Duodenal mucosa (tissue), 2 donors: ENCODE measurements around the gene B3GLCT.
A peak's percentile ranks its signal among the peaks of the same experiment; 100 is the strongest.

ENCODE experiments used
- H3K27ac ChIP-seq: one replicate; pipeline ENCODE4 v1.7.0; 2013; ENCODE audit warnings: low read depth, low read length
- H3K27me3 ChIP-seq, 2 donors: one replicate each; pipeline ENCODE4 v1.7.0; 2013; ENCODE audit warnings: low read length in 2 of 2, control low read depth in 1 of 2; ENCODE audit not compliant: insufficient read depth in 2 of 2, control insufficient read depth in 1 of 2
- H3K36me3 ChIP-seq, 2 donors: one replicate each; pipeline ENCODE4 v1.7.0; 2013; ENCODE audit warnings: low read length in 2 of 2, control low read depth in 1 of 2; ENCODE audit not compliant: insufficient read depth in 2 of 2, control insufficient read depth in 1 of 2
- H3K4me1 ChIP-seq, 2 donors: one replicate each; pipeline ENCODE4 v1.7.0; 2013; ENCODE audit warnings: low read length in 2 of 2, control low read depth in 1 of 2; ENCODE audit not compliant: insufficient read depth in 2 of 2, control insufficient read depth in 1 of 2
- H3K4me3 ChIP-seq, 2 donors: one replicate each; pipeline ENCODE4 v1.7.0; 2013; ENCODE audit warnings: low read length in 2 of 2, low read depth in 1 of 2
- H3K9ac ChIP-seq, 2 donors: one replicate each; pipeline ENCODE4 v1.7.0; 2013; ENCODE audit warnings: low read length in 2 of 2, low read depth in 1 of 2
- H3K9me3 ChIP-seq, 2 donors: one replicate each; pipeline ENCODE4 v1.7.0; 2013; ENCODE audit warnings: low read length in 2 of 2, control low read depth in 1 of 2; ENCODE audit not compliant: control insufficient read depth in 1 of 2

Gene B3GLCT

DNA sequence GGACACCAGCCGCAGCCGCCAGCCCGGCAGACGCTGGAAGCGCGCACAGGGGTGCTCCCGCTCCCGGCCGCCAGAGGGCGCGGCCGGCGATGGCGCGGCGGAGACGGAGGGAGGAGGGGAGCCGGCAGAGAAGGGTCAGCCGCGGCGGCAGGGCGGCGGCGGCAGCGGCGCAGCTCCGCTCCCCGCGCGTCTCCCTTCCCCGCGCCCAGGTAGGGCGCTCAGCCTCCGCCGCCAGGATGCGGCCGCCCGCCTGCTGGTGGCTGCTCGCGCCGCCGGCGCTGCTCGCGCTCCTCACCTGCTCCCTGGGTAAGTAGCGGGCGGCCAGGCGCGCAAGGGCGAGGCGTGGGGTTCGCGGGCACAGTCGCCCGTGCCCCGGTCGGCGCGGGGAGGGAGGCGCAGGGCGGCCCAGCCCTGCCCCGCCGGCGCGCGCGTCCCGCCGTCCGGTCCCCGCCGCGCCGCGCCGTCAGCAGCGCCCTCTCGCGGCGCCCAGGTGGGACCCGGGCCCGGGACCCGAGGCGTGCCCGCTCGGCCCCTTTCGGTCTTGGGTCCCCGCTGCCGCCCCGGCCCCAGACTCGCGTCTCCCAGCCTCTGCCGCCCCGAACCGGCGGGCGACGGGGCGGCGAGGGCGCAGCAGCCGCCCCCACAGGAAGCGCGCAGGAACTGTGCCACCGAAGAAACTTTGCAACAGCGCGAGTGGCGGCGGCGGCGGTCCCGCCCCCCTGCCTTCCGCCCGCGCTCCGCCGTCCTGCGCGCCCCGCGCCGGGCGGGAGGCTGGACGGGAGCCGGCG, at the start of gene B3GLCT:
B3GLCT (plus strand) TSS at position 127 of the 788 bp plus-strand sequence; CDS start at position 237, 110 bp downstream.
- peak within 1 kb of the TSS; percentile 95 for H3K27ac ChIP-seq
- H3K4me3 ChIP-seq = peak within 1 kb of the TSS; percentile 76 to 78
- no peaks in the 10 kb centered on the region for H3K36me3 ChIP-seq
- peak within 1 kb of the TSS; percentile 69 to 71 for H3K9ac ChIP-seq
- peaks cover 6 to 14% of the 10 kb centered on the region in 2 donors for H3K4me1 ChIP-seq
- H3K9me3 ChIP-seq = no peaks in the 10 kb centered on the region
- no peaks in the 10 kb centered on the region for H3K27me3 ChIP-seq

- Histone ChIP-seq H3K27me3 (no peaks in the 10 kb centered on the region), H3K4me1 (no peaks in the 10 kb centered on the region), H3K36me3 (peaks cover 48 to 82% of the 10 kb centered on the region in 2 donors), H3K9me3 (no peaks in the 10 kb centered on the region), H3K4me3 (no peak overlapping the region), H3K9ac (no peak overlapping the region), H3K27ac (no peak overlapping the region)
Measured at GRCh38 chr13:31150315-31150985, 49.3 kb upstream of the B3GLCT start.

- Histone ChIP-seq H3K9ac (no peak overlapping the region), H3K36me3 (peaks cover 40 to 86% of the 10 kb centered on the region in 2 donors), H3K27me3 (no peaks in the 10 kb centered on the region), H3K4me1 (no peaks in the 10 kb centered on the region), H3K27ac (no peak overlapping the region), H3K9me3 (no peaks in the 10 kb centered on the region), H3K4me3 (no peak overlapping the region)
Measured at GRCh38 chr13:31151837-31152236, 47.9 kb upstream of the B3GLCT start.

- Histone ChIP-seq H3K4me3 (no peak overlapping the region), H3K4me1 (peaks cover 9 to 12% of the 10 kb centered on the region in 2 donors), H3K9ac (no peak overlapping the region), H3K27me3 (no peaks in the 10 kb centered on the region), H3K27ac (no peak overlapping the region), H3K9me3 (no peaks in the 10 kb centered on the region), H3K36me3 (peaks cover 22 to 62% of the 10 kb centered on the region in 2 donors)
Measured at GRCh38 chr13:31154939-31155338, 44.8 kb upstream of the B3GLCT start.

DNA sequence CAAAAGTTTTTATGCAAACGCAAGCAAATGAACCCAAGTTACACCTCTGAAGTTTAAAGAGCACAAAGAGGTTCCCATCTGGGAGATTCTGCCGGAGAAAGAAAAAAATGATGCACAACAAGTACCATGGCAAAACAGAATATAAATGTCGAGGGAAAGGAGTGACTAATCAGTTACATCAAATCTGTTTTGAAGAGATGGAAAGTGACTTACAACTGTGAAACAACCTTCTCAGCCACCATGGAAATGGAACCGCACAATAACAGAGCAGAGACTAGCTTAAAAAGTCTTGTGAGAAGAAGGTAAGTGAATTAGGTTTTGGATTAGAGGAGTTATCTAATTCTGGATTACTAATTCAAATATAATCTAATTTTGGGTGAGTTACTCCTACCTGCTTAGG, 40.5 kb upstream of the B3GLCT start:
- H3K4me3 ChIP-seq = peak overlapping the region; percentile 16 to 93

GRCh38 chr13:31160857-31161556, 38.8 kb upstream of the B3GLCT start:
- Histone ChIP-seq H3K9ac (peak overlapping the region; percentile 97 to 99), H3K4me3 (peak overlapping the region; percentile 80 to 93)

More for the DNA sequence above, 40.5 kb upstream of the B3GLCT start:
- no peaks in the 10 kb centered on the region for H3K27me3 ChIP-seq
- H3K27ac ChIP-seq = no peak overlapping the region
- no peaks in the 10 kb centered on the region for H3K9me3 ChIP-seq
- peaks cover 3 to 21% of the 10 kb centered on the region in 2 donors for H3K36me3 ChIP-seq
- H3K9ac ChIP-seq = no peak overlapping the region
- H3K4me1 ChIP-seq = peaks cover 15 to 24% of the 10 kb centered on the region in 2 donors

DNA sequence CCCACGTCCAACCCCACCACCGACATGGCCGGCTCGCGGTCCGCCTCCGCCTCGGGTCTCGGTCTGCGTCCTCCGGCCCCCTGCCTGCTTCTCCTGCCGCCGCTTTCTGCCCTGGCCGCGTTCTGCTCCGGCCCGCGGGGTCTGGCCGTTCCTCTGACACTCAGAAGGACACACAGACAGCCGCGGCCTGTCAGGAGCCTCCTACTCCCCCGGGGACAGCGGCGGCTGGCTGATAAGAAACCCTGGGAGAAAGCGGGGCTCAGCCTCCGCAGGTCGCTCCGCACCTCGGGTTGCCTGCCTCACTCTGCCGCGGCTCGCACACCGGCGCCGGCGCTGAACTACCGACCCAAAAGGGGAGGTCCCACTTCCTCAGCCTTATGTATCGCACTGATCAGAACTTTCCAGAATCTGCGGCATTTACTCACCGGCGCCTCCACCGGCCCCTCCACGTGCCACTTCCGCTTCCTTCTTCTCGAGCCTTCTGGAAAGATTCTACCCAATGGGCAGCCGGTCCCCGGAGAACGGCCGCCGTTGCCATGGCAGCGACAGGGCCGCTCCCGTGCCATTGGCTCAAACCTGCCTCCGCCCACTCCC, 38.1 kb upstream of the B3GLCT start, which contains the start of gene HSPH1:
HSPH1 (minus strand) TSS at position 348 of the 594 bp plus-strand sequence; CDS start at position 26, 322 bp downstream.
- H3K9ac ChIP-seq = peak within 1 kb of the TSS; percentile 97 to 99
- H3K27me3 ChIP-seq = no peaks in the 10 kb centered on the region
- peaks cover 15 to 24% of the 10 kb centered on the region in 2 donors for H3K4me1 ChIP-seq
- H3K9me3 ChIP-seq = no peaks in the 10 kb centered on the region
- peak within 1 kb of the TSS; percentile 97 for H3K27ac ChIP-seq
- peaks cover 0 to 3% of the 10 kb centered on the region in 2 donors for H3K36me3 ChIP-seq
- peak within 1 kb of the TSS; percentile 80 to 93 for H3K4me3 ChIP-seq

More at GRCh38 chr13:31160857-31161556, 38.8 kb upstream of the B3GLCT start:
- H3K27ac ChIP-seq = peak overlapping the region; percentile 97
- H3K4me1 ChIP-seq = peaks cover 15 to 24% of the 10 kb centered on the region in 2 donors
- H3K36me3 ChIP-seq = peaks cover 0 to 5% of the 10 kb centered on the region in 2 donors
- H3K27me3 ChIP-seq = no peaks in the 10 kb centered on the region
- no peaks in the 10 kb centered on the region for H3K9me3 ChIP-seq

DNA sequence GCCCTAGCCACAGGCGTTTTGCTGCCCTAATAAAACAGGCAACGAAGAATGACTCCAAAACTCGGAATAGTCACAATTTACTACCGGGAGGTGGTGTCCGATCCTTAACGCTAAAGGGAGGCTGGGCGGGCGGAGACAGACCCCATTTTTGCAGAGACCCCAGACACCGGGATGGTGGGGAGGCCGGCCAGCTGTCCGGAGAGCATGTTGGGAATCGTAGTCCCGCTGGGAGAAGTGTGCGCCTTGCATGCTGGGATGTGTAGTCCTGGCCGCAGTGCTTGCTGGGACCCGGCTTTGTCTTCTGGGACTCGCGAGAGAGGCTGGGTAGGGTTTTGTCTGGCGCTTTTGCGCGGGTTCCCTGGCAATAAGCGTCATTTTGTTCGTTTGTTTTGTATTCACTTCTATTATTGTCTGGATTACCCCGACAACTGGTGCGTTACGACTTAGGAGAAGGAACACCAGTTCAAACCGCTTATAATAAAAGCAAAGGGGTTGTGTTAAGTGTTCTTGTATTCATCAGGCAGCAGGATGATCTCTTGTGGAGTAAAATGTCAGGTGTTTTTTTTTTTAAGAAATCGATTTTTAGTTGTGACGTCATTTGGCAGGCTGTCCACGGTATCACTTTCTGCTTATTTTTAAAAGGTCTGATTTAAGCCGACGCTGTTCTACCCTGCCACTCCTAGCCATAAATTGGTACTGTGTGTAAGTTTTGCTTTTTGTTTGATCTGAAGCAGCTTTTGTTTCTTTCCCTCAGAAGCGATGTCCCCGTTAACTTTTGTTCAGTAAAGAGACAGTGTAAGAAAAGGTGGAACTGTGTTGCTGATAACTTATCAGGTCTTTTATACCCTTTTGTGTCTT, 37.4 kb upstream of the B3GLCT start:
- Histone ChIP-seq H3K9ac (peak overlapping the region; percentile 71 to 78), H3K27ac (peak overlapping the region; percentile 74), H3K27me3 (no peaks in the 10 kb centered on the region), H3K36me3 (no peaks in the 10 kb centered on the region), H3K4me1 (peaks cover 15 to 24% of the 10 kb centered on the region in 2 donors), H3K9me3 (no peaks in the 10 kb centered on the region), H3K4me3 (peak overlapping the region; percentile 80 to 93)

- peaks cover 3 to 7% of the 10 kb centered on the region in 2 donors for H3K4me1 ChIP-seq
- no peaks in the 10 kb centered on the region for H3K36me3 ChIP-seq
- H3K27ac ChIP-seq = no peak overlapping the region
- no peaks in the 10 kb centered on the region for H3K27me3 ChIP-seq
- no peak overlapping the region for H3K9ac ChIP-seq
- H3K4me3 ChIP-seq = no peak overlapping the region
- H3K9me3 ChIP-seq = no peaks in the 10 kb centered on the region
Measured at GRCh38 chr13:31166591-31166990, 33.2 kb upstream of the B3GLCT start.
